Measurements from ENCODE around the gene HDAC11.

The HDAC11 gene

DNA sequence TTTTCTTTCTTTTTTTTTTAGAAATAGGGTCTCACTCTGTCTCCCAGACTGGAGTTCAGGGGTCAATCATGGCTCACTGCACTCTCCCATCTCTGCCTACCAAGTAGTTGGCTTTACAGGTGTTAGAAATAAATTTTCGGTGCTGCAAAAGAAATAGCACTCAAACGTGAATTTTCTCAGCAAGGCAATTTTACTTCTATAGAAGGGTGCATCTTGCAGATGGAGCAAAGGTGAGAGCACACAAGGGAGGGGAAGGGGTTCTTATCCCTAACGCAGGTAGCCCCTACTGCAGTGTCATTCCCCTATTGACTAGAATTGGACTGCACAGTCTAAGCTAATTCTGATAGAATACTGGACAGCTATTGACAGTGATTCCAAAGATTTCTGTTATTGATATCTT lies 62.0 kb downstream of the HDAC11 start:
- H3K27ac ChIP-seq: no peak overlapping the region
- TF ChIP-seq, protein P1, sequence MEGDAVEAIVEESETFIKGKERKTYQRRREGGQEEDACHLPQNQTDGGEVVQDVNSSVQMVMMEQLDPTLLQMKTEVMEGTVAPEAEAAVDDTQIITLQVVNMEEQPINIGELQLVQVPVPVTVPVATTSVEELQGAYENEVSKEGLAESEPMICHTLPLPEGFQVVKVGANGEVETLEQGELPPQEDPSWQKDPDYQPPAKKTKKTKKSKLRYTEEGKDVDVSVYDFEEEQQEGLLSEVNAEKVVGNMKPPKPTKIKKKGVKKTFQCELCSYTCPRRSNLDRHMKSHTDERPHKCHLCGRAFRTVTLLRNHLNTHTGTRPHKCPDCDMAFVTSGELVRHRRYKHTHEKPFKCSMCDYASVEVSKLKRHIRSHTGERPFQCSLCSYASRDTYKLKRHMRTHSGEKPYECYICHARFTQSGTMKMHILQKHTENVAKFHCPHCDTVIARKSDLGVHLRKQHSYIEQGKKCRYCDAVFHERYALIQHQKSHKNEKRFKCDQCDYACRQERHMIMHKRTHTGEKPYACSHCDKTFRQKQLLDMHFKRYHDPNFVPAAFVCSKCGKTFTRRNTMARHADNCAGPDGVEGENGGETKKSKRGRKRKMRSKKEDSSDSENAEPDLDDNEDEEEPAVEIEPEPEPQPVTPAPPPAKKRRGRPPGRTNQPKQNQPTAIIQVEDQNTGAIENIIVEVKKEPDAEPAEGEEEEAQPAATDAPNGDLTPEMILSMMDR (IDR thresholded peaks at IDR 0.05): no peak
- TF ChIP-seq ZFX (IDR thresholded peaks at IDR 0.05; ENCODE audit: borderline replicate concordance): no peak

DNA sequence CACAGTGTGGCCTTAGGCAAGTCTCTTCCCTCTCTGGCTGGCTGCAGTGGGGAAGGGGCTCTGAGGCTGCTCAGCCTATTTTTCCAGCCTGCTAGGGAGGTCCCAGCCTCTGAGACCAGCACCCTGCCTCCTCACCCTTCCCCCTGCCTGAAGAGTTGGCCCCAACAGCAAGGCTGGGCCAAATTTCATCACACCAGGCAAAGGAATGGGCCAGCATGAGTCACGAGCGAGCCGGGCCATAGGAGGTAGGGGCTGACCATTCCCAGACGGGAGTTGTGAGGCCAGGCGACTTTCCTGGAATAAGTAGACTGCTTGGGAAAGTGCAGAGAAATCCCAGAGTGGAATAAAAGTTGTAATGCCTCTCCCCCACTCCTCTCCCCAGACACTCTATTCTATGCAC lies 63.1 kb downstream of the HDAC11 start:
- no peak overlapping the region for H3K27ac ChIP-seq

DNA sequence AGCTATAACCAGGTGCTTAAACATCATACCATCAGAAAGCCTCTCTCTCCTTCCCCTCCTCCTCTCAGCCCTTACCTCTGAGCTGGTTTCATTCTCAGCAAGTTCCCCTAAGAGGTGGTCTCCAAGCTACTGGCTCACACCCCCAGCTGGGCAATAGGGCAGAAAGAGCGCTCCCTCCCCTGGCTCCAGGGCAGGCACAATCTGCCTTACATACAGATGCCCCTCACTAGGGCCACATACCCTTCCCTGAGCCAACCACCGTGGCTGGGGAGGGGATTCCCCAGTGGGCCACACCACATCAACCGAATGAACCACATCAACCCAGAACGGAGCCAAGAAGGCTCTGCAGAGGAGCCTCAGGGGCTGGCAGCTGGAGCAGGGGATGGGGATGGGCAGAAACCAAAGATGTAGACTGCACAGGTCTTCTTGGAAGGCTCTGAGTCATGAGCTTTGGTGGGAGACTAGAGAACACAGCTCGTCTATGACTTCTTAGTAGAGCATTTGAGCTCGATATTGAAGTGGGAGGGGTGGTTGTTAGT lies 64.3 kb downstream of the HDAC11 start:
- TF ChIP-seq ZFX (IDR thresholded peaks at IDR 0.05; ENCODE audit: borderline replicate concordance): no peak
- TF ChIP-seq, protein P1 (IDR thresholded peaks at IDR 0.05): no peak
- no peak overlapping the region for H3K27ac ChIP-seq

More for the DNA sequence above, 63.1 kb downstream of the HDAC11 start:
- no peak for TF ChIP-seq ZFX (IDR thresholded peaks at IDR 0.05; ENCODE audit: borderline replicate concordance)
- TF ChIP-seq, protein P1 (IDR thresholded peaks at IDR 0.05): no peak

DNA sequence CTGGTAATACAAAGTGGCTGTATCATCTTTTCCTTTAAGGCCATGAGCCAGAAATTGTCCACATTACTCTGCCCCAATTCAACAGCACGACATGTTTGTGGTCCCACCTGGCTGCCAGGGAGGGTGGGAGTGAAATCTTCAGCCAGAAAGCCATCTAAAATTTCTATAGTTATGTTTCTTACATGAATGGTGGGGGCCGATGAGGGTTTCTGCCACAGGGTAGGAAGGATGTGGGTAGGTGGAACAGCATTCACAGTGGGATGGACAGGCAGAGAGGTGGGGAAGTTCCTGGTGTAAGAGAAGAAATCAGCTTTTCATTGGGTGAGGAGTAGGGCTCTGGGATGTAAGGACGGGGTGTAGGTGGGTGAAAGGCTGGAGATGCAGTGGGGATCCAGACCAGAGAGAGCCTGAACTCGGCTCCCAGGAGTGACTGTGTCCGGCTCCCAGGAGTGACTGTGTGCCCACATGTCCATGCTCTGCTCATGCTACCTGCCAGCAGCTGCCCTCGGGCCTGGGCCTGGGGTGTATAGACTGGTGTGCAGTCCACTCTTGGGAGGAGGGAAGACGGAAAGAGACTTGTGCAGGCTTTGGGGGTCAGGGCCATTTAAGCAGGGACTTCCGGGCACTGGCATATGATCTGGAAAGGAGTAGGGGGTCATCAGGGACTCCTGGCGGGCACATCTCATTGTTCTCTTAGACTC lies 65.0 kb downstream of the HDAC11 start:
- no peak for TF ChIP-seq ZFX (IDR thresholded peaks at IDR 0.05; ENCODE audit: borderline replicate concordance)
- TF ChIP-seq, protein P1 (IDR thresholded peaks at IDR 0.05): no peak
- H3K27ac ChIP-seq: no peak overlapping the region

DNA sequence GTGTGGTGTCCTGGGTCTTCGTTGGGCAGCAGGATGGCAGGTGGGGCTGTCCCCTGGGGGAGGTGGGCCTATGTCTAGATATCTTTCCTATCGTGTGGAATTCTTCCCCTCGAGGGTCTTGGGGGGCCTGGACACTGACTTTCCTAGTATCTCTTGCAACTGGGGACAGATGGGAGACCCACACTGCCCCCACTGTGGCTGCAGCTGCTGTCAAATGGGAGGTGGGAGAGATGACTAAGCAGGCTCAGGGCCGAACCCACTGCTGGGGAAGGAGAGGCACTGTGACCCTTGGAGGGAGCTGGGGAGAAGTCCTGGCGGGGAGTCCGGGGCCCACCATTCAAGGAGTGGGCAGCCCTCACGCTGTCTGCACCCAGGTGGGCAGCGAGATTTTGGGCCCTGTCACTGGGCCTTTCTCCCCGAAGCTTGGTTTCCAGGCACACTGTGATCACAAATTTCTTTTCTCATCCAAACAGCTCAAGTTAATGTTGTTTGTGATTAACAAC lies 65.9 kb downstream of the HDAC11 start:
- no peak overlapping the region for H3K27ac ChIP-seq
- no peak for TF ChIP-seq ZFX (IDR thresholded peaks at IDR 0.05; ENCODE audit: borderline replicate concordance)
- TF ChIP-seq, protein P1 (IDR thresholded peaks at IDR 0.05): no peak

DNA sequence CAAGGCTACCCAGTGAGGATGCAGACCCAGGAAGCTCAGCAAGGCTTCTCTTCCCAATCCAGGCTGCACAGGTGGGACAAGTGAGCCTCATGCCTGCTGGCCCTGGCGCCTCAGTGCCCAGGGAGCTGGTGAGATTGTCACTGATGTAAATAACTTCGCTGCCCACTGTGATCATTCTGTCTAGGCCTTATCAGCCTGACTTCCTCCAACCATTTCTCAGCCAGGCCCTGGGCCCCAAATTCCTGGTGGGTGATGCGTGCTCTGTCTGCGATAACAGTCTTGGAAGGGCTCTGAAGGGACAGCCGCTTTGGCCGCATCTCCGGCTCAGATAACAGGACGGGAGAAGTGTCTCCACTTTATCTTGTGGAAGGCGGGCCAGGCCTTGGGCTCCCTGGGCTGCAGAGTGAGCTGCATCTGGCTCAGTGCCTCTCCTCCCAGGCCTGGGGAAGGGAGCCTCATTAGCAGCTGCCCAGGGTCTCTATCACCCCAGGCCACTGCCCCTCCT lies 66.6 kb downstream of the HDAC11 start:
- H3K27ac ChIP-seq: no peak overlapping the region
- TF ChIP-seq ZFX (IDR thresholded peaks at IDR 0.05; ENCODE audit: borderline replicate concordance): no peak
- TF ChIP-seq, protein P1 (IDR thresholded peaks at IDR 0.05): no peak

Measured in 22Rv1 (cell line).